Measurements from ENCODE around the gene ULK1.

DNA sequence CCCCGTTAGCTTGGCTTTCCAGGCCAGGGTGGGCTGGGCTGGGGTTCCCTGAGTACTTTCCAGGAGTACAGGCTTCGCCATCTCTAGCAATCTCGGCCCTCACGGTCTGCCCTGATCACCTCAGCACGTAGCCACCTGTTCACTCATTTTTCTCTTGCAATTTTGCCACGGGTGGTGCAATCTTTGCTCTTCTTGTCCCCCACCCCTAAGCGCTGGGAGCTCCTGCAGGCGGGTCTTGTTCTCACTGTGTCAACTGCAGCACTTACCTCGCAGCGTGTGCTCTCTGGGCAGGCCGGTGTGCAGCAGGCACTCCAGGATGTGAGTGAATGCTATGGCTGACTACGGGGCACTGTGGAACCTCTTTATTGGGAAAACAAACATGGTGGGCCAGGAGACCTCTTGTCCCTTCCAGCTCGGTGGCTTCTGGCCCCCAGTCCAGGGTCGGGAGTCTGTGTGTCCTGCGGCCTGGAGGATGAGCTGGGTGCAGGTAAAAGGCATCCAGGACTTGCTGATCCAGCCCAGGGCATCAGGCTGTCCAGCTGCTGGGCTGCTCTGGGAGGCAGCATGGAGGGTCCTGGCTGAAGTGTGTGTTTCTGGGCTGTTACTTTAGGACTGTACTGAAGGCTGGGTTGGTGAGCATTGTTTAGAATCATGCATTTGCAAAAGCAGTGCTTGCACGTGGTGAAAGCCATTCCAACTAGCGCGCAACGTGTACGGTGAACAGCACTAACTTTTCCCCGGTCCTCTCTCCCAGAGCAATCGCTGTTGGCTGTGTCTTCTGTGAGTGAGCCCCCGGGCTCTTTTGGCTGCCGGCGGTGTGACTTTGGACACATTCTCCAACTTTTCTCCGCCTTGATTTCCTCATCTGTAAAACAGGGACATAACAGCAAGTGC, 1.5 kb upstream of the ULK1 start:
- TF ChIP-seq, protein P1, sequence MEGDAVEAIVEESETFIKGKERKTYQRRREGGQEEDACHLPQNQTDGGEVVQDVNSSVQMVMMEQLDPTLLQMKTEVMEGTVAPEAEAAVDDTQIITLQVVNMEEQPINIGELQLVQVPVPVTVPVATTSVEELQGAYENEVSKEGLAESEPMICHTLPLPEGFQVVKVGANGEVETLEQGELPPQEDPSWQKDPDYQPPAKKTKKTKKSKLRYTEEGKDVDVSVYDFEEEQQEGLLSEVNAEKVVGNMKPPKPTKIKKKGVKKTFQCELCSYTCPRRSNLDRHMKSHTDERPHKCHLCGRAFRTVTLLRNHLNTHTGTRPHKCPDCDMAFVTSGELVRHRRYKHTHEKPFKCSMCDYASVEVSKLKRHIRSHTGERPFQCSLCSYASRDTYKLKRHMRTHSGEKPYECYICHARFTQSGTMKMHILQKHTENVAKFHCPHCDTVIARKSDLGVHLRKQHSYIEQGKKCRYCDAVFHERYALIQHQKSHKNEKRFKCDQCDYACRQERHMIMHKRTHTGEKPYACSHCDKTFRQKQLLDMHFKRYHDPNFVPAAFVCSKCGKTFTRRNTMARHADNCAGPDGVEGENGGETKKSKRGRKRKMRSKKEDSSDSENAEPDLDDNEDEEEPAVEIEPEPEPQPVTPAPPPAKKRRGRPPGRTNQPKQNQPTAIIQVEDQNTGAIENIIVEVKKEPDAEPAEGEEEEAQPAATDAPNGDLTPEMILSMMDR (conservative IDR thresholded peaks at IDR 0.05; ENCODE audit: low read depth, low read length), result no peak
- no peak for TF ChIP-seq EZH2 (IDR thresholded peaks at IDR 0.05; ENCODE audit: low read length, unreplicated experiment)

Measured in PC-3 (cell line).